Heart left ventricle (tissue), 13 donors: ENCODE results near the gene CCDC188.

ENCODE experiments used
- POLR2A ChIP-seq, 2 donors: fragments of 450-650 bp; IDR thresholded peaks; one replicate each; pipeline ENCODE4 v1.6.1; 2017; ENCODE audit warnings: antibody characterized with exemption in 2 of 2, mild to moderate bottlenecking in 2 of 2, moderate library complexity in 2 of 2
- TF ChIP-seq, protein P1 (sequence below), 12 donors: fragments of 200-600 bp; sonication (generic) in 4 of 12; IDR thresholded peaks; one replicate each; pipeline versions ENCODE4 v1.5.0 to v1.8.0; 2018 to 2022; ENCODE audit warnings: antibody characterized with exemption in 12 of 12, mild to moderate bottlenecking in 5 of 12
- donor health status: ischemic (EF 13 %, LVEDD 7.1; RV severe dilation, severe dysfunction).
- donor health status: DM: no; HTN: yes; CAD: no.
- donor health status: DM: no; HTN: no; CAD: no.
- donor health status: ischemic (EF 25% LVEDD 6.9; RV normal size, moderate dysfunction).
- donor health status: ischemic (EF 25% LVEDD 5.7; RV mildly dilated, moderate dysfunction).
- donor health status: ischemic (EF 35%, LVEDD 5.7; RV mildly dilated, moderate dysfunction).
- donor health status: nonischemic (EF 11% LVEDD 7.7; RV severe dilation, severe dysfunction).
- donor health status: DM: yes; HTN: yes; CAD: no.
- donor health status: PGD.
- donor health status: ischemic (EF 29% LVEDD 5.4; RV normal size, mild dysfunction).
- donor health status: nonischemic (EF 23%, LVEDD 6.1; RV moderate dilation, normal function).

DNA sequence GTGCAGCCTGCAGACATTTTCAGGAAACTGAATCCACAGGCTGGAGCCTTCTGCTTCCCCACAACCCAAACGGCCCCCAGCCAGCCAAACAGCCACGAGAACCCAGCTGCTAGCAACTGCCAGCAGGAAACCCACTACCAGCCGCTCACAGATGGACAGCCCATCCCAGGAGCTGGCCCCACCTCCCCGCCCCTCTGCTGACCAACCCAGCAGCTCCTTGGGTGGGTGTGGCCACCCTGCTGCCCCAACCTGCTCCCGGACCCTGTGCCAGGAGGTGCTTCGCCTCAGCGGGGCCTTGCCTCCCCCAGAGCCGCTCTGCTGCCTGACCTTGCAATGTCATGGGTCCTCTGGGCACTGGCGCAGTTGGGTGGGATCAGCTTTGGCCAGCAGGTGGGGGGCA, 8.2 kb upstream of the CCDC188 start:
- no peak for TF ChIP-seq POLR2A (IDR thresholded peaks at IDR 0.05)
- TF ChIP-seq, protein P1, sequence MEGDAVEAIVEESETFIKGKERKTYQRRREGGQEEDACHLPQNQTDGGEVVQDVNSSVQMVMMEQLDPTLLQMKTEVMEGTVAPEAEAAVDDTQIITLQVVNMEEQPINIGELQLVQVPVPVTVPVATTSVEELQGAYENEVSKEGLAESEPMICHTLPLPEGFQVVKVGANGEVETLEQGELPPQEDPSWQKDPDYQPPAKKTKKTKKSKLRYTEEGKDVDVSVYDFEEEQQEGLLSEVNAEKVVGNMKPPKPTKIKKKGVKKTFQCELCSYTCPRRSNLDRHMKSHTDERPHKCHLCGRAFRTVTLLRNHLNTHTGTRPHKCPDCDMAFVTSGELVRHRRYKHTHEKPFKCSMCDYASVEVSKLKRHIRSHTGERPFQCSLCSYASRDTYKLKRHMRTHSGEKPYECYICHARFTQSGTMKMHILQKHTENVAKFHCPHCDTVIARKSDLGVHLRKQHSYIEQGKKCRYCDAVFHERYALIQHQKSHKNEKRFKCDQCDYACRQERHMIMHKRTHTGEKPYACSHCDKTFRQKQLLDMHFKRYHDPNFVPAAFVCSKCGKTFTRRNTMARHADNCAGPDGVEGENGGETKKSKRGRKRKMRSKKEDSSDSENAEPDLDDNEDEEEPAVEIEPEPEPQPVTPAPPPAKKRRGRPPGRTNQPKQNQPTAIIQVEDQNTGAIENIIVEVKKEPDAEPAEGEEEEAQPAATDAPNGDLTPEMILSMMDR (IDR thresholded peaks at IDR 0.05) = no peak
